Uterus (tissue), 4 donors: ENCODE measurements around the gene IFNA17. TPM values are rescaled to one million over a fixed set of nuclear protein-coding genes. Genes with fewer than 3 reads are reported as not detected.
A peak's percentile ranks its signal among the peaks of the same experiment; 100 is the strongest.
"Not testable (repeated sequence)": the region's sequence is repeated elsewhere in the genome, so short reads cannot be mapped to it uniquely, and the experiment has no call there.

Experiments used
- DNase-seq, 2 donors: peaks; one replicate each; pipeline ENCODE4 v3.0.0-alpha.2; 2019 to 2020
- H3K27ac ChIP-seq, 2 donors: fragments of 200-600 bp; sonication (generic); 1 replicate in 1 of 2; 2 replicates in 1 of 2; pipeline ENCODE4 v1.5.1; 2016 to 2018
- H3K27me3 ChIP-seq, 2 donors: fragments of 200-600 bp; sonication (generic); one replicate each; pipeline ENCODE4 v1.5.1; 2018 to 2019; ENCODE audit warnings: control low read depth in 1 of 2
- H3K36me3 ChIP-seq, 2 donors: fragments of 200-600 bp; sonication (generic); one replicate each; pipeline ENCODE4 v1.5.1; 2019; ENCODE audit warnings: control low read depth in 1 of 2
- H3K4me1 ChIP-seq, 2 donors: fragments of 200-600 bp; sonication (generic); one replicate each; pipeline ENCODE4 v1.5.1; 2018 to 2019; ENCODE audit warnings: control low read depth in 1 of 2
- H3K4me3 ChIP-seq, 2 donors: fragments of 200-600 bp; sonication (generic); 1 replicate in 1 of 2; 2 replicates in 1 of 2; pipeline ENCODE4 v1.5.1; 2018 to 2019; ENCODE audit warnings: mild to moderate bottlenecking in 1 of 2
- H3K9me3 ChIP-seq, 2 donors: fragments of 200-600 bp; sonication (generic); one replicate each; pipeline ENCODE4 v1.5.1; 2019; ENCODE audit warnings: control low read depth in 1 of 2
- POLR2A ChIP-seq, 2 donors: fragments of 450-650 bp; IDR thresholded peaks; one replicate each; pipeline ENCODE4 v1.6.1; 2016; ENCODE audit warnings: antibody characterized with exemption in 2 of 2, mild to moderate bottlenecking in 1 of 2, moderate library complexity in 1 of 2
- intact Hi-C: fragments of 100-400 bp; cut with DNase I; formaldehyde crosslinking; loops from one replicate; pipeline ENCODE4 v1.15.1; 2023; ENCODE audit warnings: low total_unique reads
- total RNA-seq, 4 donors: library from RNA; depleted of rRNA in 3 of 4; stranded (reverse); fragments of >200 nt in 3 of 4; gene quantifications; one replicate each; pipeline versions ENCODE4 v1.1.0 to v1.2.4, GENCODE V29; 2014 to 2023
- TF ChIP-seq, protein P1 (sequence below), 4 experiments: fragments of 200-600 bp in 2 of 4; fragments of 450-650 bp in 2 of 4; sonication (generic) in 2 of 4; IDR thresholded peaks; one replicate each; pipeline ENCODE4 v1.5.1; 2016 to 2019; ENCODE audit warnings: antibody characterized with exemption in 4 of 4, mild to moderate bottlenecking in 2 of 4, moderate library complexity in 1 of 4
- donor health status: DM: yes; HTN: yes; CAD: no.

The IFNA17 gene
- total RNA-seq, 4 donors from 2014 or later: not detected

GRCh38 chr9:21251190-21251589 is 23.2 kb upstream of the IFNA17 start:
- H3K9me3 ChIP-seq: no peaks in the 10 kb centered on the region
- H3K4me1 ChIP-seq: no peaks in the 10 kb centered on the region
- H3K27me3 ChIP-seq: peaks cover 0 to 3% of the 10 kb centered on the region in 2 donors
- H3K27ac ChIP-seq: no peak overlapping the region
- no peak overlapping the region for H3K4me3 ChIP-seq
- TF ChIP-seq, protein P1, sequence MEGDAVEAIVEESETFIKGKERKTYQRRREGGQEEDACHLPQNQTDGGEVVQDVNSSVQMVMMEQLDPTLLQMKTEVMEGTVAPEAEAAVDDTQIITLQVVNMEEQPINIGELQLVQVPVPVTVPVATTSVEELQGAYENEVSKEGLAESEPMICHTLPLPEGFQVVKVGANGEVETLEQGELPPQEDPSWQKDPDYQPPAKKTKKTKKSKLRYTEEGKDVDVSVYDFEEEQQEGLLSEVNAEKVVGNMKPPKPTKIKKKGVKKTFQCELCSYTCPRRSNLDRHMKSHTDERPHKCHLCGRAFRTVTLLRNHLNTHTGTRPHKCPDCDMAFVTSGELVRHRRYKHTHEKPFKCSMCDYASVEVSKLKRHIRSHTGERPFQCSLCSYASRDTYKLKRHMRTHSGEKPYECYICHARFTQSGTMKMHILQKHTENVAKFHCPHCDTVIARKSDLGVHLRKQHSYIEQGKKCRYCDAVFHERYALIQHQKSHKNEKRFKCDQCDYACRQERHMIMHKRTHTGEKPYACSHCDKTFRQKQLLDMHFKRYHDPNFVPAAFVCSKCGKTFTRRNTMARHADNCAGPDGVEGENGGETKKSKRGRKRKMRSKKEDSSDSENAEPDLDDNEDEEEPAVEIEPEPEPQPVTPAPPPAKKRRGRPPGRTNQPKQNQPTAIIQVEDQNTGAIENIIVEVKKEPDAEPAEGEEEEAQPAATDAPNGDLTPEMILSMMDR (IDR thresholded peaks at IDR 0.05): no peak
- no peak for TF ChIP-seq POLR2A (IDR thresholded peaks at IDR 0.05)
- H3K36me3 ChIP-seq: no peaks in the 10 kb centered on the region
- no peak for DNase-seq
- intact Hi-C loops: no loop called here

GRCh38 chr9:21244836-21245235 is 16.8 kb upstream of the IFNA17 start:
- H3K36me3 ChIP-seq: no peaks in the 10 kb centered on the region
- no peak overlapping the region for H3K27ac ChIP-seq
- no peak overlapping the region for H3K4me3 ChIP-seq
- TF ChIP-seq, protein P1 (IDR thresholded peaks at IDR 0.05): no peak
- TF ChIP-seq POLR2A (IDR thresholded peaks at IDR 0.05): no peak
- peaks cover 0 to 3% of the 10 kb centered on the region in 2 donors for H3K27me3 ChIP-seq
- DNase-seq: no peak
- H3K4me1 ChIP-seq: no peaks in the 10 kb centered on the region
- no peaks in the 10 kb centered on the region for H3K9me3 ChIP-seq
- intact Hi-C loops: no loop called here

DNA sequence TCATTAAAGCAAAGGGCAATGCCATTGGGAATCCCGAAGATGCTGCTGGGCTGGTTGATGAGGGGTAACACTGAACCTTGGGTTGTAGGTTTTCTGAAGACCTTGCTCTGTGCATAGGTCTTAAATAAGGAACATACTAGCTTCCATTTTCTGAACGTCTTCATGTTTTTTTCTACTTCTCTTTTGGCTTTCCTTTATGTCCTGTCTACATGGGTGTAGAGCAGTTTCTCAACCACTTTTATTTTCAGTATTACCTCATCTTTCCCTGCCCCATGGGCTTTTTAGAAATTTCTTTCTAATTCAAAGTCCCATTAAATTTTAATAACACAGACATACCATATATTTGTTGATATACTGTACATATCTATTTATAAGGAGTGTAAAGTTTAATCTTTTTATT is 11.9 kb upstream of the IFNA17 start, which contains the start of gene IFNA14:
Gene IFNA14, minus strand, starts transcription at position 95 of the 400 bp plus-strand sequence. Its CDS starts 70 bp downstream, at position 25.
- Histone ChIP-seq H3K27ac (no peak within 1 kb of the TSS), H3K4me3 (no peak within 1 kb of the TSS), H3K27me3 (no peaks in the 10 kb centered on the region), H3K36me3 (no peaks in the 10 kb centered on the region), H3K9me3 (no peaks in the 10 kb centered on the region), H3K4me1 (no peaks in the 10 kb centered on the region)
- intact Hi-C loops: no loop called here
- no peak for TF ChIP-seq POLR2A (IDR thresholded peaks at IDR 0.05)
- TF ChIP-seq, protein P1 (IDR thresholded peaks at IDR 0.05): no peak
- no peak for DNase-seq

GRCh38 chr9:21236360-21236714 is 8.3 kb upstream of the IFNA17 start:
- DNase-seq, H3K36me3 ChIP-seq, H3K9me3 ChIP-seq, H3K4me1 ChIP-seq, H3K27ac ChIP-seq, H3K27me3 ChIP-seq, intact Hi-C loops, H3K4me3 ChIP-seq: not testable (repeated sequence)

DNA sequence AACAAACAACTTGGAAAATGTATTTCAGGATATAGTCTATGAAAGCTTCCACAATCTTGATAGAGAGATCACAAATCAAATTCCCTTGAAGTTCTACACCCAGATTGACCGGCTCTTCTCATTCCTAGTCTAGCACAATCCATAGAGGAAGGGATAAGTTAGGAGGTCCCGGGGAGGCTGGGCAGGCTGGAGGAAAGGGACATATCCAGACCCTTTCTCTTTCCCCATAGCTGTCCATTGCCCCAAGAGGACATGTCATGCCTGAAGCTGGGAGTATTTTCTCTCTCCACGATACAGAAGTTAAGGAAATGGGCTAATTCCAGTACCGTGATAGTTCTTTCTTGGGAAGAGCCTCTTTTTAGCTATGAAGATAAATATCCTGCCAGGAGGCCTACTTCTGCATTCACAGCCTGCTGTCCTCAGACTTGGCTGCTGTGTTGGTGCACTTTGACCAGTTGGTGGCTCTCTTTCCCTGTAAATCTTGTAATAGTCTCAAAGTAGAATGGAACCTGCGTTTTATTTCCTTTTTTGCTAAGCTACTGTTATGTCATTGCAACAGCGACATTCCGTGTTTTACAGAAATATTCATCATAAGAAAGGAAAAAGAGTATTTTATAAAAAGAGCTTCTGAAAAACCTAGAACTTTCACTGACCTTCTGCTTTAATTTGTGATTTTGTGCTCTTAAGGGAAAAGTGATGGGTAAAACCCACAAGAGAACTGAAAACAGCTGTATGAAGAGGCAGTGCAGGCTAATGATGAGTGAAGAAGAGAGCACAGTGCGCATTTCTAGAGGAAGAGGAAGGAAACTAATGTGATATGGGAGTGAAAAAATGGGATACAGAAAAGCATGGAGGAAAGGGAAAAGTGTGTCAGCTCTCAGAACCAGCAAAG is 7.7 kb upstream of the IFNA17 start:
- TF ChIP-seq, protein P1 (IDR thresholded peaks at IDR 0.05): peak in 2 of 4 experiments; percentile 14 to 17
- intact Hi-C loops, H3K9me3 ChIP-seq, DNase-seq, H3K27ac ChIP-seq, H3K36me3 ChIP-seq, H3K4me1 ChIP-seq, H3K27me3 ChIP-seq, H3K4me3 ChIP-seq: not testable (repeated sequence)
